GM21619 (cell line): ENCODE measurements around the gene SCCPDH.

Experiments
- ATAC-seq: cut with Tn5 transposase; IDR thresholded peaks from one replicate; pipeline ENCODE4 v1.9.1; 2021; ENCODE audit not compliant: unreplicated experiment

SCCPDH gene

DNA sequence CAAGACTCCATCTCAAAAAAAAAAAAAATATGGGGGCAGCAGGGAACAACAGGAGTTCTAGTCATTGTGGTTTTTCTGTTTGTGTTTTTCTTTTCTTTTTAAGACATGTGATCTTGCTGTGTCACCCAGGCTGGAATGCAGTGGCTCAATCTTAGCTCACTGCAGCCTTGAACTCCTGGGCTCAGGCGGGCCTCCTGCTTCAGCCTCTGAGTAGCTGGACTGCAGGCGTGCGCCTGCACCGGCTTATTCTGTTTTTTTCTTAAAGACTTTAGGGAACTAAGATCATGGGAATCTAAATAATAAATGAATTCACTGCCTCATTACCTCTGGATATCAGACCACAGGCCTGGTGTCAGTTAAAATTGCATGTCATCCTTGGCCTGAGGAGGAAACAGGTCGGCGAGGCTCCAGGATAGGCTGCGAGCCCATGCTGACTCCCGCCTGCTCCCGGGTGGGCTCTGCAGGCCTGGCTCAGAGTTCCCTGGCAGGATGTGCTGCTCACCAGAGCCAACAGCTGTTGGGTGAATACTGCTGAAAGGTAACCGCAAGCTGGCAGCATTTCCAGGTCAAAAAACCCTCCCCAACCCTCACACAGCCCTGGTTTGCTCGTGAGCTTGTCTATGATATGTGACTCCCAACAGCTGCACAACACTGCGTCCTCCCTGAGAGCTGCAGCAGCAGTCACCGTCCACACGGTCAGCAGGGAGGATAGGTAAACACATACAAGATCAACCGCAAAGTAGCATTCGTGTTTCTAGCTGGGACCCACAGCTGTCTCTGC is 58.1 kb downstream of the SCCPDH start:
- peak; percentile 61 for ATAC-seq

DNA sequence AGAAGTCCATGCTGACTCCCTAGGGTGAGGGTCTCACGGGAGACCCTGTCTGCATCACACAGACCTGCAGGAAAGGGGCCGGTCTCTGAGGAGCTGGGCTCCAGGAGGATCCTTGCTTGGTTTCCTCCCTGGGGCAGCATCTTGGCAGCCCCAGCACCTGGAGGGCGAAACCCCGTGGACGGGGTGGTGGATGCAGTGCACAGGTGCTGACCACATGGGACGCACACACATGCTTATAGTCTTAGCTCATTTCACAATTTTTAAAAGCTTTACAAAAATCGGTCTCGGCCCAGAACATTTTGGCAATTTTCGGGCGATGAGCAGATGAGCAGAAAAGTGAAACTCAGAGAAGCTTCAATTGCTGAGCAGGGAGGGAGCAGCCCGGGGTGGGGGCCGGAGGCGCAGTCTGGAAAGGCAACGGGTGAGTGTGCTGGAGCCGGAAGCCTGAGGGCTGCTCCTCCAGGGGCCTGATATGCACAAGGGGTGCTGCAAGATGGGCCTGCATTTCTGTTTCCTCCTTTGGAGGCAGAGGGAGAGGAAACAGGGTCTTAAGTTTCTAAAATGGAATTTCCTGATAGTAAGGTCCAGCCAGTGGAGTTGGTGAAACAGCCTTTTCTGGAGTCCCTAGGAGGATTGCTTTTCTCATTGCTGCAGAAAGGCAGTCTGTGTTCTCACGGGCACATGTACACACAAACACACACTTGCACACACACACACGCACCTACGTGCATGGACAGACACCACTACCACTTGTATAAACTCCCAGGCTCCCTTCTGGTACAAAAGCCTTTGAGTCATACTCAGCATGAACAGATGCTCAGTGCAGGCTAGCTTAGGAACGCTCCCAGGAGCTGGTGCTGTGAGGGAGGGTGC is 60.6 kb downstream of the SCCPDH start:
- peak; percentile 64 for ATAC-seq

DNA sequence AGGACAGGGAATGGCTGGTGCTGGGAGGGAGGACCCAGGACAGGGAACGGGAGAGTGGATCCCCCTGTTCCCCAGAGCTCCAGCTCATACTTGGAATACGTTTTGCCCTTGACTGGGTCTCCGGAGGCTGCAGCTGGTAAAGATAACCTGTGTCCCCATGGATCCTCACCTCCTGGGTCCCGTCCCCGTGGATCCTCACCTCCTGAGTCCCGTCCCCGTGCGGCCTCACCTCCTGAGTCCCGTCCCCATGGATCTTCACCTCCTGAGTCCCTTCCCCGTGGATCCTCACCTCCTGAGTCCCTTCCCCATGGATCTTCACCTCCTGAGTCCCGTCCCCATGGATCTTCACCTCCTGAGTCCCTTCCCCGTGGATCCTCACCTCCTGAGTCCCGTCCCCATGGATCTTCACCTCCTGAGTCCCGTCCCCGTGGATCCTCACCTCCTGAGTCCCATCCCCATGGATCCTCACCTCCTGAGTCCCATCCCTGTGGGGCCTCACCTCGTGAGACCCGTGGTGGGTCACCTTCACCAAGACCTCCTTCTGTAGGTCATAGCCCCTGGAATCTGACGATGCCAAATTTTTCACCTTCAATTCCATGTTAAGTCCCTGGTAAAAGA is 61.4 kb downstream of the SCCPDH start:
- no peak for ATAC-seq

DNA sequence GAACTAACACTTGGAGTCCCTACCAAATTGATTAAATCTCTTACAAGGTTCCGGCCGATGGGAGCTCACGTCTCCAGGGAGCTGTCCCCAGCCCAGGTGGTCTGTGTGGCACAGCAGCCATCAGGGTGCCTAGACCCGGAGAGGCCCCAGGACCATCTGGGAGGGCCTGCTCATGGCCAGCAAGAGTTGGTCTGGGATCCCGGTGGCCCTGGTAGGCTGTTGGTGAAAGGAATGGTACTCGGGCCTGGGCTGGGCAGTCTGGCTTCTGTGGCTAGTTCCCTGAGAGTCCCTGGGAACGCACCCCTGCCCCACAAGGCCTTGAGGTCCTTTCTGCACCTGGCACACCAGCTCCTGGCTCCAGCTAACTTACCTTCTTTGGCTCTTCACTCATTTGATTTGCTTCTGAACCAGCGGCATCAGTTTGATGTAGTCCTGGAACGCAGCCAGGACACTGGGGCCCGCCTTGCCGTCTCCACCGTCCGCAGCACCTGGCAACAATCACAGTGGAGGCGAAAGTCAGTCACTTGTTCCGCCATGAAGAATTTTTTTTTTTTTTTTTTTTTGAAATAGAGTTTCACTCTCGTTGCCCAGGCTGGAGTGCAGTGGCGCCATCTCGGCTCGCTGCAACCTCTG is 62.5 kb downstream of the SCCPDH start:
- no peak for ATAC-seq

DNA sequence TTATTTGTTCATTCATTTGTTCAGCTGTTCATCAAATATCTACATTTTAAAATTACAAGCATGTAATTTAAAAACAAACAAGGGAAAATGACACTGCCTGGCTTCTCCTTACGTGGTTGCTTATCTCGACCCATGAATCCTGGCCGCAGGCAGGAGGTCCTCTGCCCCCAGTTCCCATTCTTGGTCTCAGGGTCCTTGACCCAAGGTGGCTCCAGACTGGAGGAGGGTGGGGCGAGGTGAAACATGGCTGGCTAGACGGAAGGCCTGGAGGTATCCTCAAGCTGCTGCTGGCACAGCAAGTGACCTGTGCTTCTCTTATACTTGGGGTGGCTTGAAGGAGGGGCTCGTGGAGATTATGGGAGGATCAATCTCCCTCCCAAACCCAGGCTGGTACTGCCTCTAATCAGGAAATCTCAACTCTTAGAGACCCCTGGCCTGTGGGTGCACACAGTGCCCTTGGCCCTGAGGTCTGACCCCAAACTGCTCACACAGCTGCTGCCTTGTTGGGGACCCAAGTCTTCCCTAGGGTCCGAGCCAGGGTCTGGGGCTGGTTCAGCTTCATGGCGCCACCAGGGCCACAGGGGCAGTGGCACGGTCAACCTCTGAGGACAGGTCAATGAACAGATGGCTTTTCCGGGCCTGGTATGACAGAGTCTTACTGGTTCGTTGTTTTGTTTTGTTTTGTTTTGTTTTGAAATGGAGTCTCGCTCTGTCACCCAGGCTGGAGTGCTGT is 63.7 kb downstream of the SCCPDH start:
- no peak for ATAC-seq

DNA sequence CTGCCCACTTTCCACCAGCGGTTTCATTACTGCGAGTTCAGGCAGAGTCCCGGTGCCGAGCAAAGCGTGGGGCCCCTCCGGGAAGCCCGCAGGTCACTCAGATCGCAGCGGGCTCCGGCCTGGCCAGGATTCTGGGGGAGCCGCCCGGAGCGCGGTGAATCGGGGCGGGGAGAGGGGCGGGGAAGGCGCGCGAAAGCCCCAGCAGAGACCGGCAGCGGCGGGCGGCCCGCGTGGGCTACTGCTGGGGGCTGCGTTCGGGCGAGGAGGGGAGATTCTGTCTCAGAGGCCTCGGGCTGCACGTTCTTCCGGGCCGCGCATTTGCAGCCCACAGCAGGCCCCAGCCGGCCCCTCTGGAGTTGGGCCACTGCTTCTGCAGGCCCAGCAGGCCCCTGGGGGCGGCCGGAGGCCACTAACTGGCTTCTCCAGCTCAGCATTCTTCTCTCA is 64.7 kb downstream of the SCCPDH start:
- ATAC-seq, result no peak

DNA sequence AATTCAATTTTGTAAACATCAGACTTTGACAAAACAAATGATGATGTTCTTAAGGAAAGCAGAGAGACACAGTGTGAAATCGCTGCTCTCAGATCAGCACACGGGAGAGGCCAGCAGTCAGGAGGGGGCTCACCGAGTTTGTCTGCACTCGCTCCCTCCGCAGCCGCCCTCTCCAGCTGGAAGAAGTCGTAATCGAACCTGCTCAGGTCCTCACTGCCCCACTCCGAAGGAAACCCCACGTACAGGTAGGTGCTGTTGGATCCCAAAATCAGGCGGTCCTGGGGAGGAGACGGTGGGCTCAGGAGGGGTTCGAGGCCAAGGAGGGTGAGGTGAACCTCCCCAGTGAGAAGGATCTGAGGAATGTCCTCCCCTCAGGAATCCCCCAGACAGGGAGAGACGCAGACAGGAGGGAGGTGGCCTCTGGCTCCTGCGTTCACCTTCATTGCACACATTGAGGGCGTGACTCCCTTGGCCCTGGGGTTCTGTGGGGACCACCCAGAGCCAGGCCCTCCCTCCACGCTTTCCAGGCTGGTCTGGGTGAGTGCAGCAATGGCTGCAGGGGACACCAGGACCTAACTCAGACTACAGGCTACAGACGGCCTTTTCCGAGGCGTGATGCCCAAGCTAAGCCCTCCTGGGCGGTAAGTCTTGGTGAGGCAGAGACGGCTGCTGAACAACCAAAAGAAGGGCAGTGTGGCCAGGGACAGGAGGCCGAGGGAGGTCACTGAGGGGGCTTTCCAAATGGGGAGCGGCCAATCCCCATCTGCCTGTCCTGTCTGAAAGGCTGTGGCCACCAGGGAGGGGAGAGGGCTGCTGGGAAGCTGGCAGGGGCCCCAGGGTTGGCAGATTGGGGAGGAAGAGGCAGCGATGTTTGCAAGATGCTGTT is 65.5 kb downstream of the SCCPDH start:
- ATAC-seq, result no peak

DNA sequence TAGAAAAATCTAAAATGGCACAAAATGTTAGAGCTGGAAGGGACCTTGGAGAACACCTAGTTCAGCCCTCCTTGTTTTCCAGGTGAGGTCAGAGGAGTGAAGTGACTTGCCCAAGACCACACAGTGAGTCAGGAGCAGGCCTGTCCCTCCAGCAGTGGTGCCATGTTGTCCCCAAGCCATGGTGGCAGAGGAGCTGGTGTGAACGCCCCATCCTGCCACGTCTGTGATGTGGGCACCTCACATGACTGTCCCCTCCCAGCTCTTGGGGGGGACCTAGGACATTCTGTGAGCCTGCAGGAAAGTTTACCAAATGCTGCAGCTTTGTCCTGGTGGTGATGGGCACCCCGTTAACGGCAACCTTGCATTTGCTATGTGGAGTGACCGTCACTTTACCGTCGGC is 66.2 kb downstream of the SCCPDH start:
- no peak for ATAC-seq

DNA sequence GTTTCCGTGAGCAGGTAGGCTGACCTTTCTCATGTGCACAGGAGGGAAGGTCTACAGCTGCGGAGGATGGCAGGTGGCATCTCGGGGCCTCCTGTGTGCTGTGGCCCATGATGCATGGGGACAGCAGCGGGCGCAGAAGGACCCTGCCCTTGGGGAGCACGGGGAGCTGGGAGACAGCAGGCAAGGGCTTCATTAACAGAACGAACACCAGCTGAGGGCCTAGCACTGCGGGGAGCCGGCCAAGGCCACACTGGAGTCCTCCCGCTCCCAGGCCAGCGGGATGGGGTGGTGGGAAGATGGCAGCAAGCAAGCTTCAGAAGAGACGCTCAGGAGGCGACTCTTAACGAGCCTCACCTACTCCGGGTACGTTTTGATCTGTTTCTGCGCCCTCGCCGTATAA is 66.6 kb downstream of the SCCPDH start:
- no peak for ATAC-seq

DNA sequence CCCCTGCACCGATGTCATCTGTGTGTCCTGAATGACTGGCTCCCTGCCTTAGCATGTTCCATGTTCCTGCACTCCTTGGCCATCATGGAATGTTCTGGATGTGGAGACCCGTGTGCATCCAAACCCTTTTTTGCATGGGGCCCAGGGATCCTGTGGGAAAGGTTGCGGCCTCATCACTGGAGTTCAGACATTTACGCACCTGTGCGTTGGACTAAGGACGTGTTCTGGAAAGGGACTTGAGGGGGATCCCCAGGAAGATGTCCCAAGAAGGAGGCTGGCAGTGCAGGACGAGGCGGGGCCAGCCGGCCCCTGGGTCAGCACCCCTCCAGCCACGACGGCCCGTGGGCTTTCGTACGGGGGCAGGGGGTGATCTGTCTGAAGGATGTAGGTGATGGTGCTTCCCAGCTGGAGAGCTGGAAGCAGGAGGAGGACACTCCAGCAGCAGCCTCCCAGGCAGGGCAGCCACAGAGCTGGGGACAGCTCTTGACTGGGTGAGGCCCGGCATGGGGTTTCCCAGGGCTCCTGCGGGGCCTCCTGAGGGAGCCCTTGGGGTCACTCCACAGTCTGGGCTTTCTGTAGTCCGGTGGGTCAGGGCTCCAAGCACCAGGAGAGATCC is 67.2 kb downstream of the SCCPDH start:
- ATAC-seq, result no peak

DNA sequence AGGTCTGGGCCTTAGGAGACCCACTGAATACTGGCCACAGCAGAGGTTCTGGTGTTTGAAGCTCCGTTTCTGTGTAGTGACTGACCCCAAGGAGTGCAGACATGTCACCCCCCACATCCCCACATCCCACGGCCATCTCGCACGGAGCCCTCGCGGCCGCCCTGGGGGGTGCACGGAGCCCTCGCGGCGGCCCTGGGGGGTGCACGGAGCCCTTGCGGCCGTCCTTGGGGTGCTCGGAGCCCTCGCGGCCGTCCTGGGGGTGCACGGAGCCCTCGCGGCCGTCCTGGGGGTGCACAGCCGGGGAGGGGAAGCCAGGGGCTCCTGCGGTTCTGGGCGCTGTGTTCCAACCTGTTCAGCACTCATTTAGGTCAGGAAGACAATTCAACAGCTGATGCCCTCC is 68.4 kb downstream of the SCCPDH start:
- no peak for ATAC-seq

DNA sequence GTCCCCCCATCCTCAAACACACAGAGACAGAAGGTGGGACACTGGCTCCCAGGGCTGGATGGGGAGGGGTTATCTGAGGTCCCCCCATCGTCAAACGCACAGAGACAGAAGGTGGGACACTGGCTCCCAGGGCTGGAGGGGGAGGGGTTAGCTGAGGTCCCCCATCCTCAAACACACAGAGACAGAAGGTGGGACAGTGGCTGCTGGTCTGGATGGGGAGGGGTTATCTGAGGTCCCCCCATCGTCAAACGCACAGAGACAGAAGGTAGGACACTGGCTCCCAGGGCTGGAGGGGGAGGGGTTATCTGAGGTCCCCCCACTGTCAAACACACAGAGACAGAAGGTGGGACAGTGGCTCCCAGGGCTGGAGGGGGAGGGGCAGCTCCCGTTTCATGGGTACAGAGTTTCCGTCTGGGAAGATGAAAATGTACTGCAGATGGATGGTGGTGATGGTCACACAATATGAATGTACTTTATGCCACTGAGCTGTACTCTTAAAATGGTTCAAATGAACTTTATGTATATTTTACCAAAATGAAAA is 69.2 kb downstream of the SCCPDH start:
- no peak for ATAC-seq

DNA sequence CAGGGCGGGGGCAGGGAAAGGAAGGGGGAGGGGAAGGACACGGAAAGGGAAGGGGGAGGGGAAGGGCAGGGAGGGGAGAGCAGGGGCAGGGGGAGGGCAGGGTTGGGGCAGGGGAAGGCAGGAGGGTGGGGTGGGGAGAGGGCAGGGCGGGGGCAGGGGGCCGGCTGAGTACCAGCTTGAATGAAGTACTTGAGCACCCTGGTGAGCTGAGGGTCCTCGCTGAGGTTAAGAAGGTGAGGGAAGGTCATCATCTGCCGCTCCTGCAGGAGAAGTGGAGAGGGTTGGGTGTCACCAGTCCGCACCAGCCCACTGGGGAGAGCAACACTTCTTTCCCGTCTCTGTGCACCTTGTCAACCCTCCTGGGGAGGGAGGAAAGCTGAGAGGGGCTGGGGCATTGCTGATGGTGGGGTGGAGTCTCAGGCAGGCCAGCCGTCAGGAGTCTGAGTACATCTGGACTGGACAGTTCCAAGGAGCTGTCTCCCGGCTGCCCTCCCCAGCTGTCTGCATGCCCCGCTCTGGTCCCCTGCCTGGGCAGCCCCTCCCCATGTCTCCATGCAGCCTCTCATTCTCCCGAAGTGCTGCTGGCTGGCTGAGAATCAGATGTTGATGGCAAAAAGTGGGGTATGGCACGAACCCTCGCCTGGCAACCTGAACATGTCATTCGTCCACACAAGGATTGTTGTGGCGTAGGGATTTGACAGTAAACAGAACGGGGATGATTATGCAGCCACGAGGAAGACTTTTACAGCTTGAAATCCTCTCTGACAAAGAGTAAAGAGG is 70.0 kb downstream of the SCCPDH start:
- no peak for ATAC-seq

DNA sequence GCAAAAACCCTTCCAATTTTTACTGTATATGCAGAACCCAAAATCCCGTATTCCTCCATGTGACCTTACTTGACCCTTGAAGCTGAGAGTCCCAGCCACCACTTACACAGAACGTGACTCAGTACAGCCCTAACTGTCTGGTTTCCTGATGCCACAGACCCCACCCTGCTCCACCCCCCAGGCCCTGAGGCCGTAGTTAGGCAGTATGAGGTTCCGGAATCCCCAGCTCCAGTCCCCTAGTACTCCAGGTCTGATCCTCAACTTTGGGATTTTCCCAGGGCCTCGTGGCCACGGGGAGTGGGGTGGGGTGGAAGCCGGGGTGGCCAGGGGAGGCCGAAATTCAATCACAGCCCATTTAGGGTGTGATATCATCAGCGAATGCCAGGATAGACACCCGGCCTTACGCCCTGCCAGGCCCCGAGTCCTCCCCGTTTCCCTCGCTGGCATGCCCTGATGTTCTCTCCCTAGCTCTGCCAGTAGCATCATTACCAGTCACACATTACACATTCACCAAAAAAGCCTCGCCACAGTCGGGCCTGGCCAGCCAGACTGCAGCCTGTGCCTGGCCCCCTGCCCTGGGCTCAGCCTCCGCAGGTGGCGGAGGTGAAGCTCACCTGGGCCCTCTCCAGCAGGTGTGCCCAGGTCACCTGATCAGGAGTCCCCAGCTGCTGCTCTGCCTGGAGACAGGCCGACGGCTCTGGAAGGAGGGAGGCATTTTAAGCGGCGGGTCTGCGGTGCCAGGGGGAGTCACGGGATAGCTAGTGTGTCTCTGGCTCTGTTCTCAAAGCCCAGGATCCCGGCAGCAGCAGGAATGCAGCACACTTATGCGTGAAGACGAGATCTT is 70.8 kb downstream of the SCCPDH start:
- ATAC-seq, result no peak

DNA sequence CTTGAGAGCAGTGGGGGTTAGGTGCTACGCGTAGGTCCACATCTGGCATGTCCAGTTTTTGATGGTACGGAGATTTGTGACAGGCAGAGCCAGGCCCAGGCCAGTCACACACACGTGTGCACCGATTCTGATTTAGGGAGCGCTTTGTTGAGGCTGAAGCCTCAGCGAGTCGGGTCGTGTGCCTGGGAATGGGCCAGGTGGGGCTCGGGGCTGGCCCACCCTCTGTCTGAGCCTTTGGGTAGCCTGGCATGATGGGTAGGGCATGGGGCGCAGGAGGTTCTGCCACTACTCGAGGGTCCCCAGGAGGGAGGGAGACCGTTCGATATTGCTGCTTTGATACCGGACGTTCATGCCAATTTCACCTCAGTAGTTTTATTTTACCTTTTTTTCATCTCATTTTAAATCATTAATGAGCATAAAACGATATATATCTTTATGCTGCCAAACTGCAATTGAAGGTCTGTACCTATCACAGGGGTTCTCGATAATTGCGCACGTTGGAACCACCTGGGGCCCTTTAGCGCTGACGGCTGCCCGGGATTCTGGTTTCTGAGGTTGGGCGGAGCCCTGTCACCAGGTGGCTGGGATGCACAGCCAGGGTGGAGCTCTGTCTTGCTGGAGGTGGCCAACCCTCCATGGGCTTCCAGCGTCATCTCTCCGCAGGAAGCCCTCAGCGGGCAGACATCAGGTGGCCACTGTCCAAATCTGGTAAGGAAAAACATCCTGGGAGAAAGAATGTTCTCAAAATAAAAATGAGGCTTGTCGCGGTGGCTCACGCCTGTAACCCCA is 71.9 kb downstream of the SCCPDH start:
- no peak for ATAC-seq

DNA sequence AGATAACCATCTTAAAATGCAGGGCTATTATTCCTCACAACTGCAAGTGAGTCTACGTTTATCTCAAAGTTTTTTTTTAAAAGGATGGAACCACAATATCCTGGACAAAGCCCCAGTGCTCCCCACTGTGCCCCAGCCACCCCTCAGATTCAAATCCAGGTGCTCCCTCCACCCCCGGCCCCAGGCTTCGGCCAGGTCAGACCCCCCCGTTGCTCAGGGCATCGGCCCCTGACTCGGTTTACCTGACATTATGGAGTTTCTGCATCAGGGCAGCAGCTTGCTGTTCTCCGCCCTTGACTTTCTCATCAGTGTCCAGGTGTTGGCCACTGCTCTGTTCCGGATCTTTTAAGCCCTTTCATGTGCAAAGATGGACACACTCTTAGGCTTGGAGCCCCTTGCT is 72.9 kb downstream of the SCCPDH start:
- ATAC-seq, result no peak
